ENCODE results near the gene GPATCH8.

- TF ChIP-seq EZH2 (IDR thresholded peaks at IDR 0.05; ENCODE audit: low read length, missing control alignments) (no peak), CTCF (conservative IDR thresholded peaks at IDR 0.05 in 1 of 2, IDR thresholded peaks at IDR 0.05 in 1 of 2; ENCODE audit: low read depth in 1 of 2, low read length in 2 of 2) (no peak)
These were observed 151.0 kb downstream of the GPATCH8 start for GRCh38 chr17:44351961-44352827.

Measured in fibroblast of lung (primary cell).